ENCODE data around the gene CTIF. TPM values are rescaled to one million over a fixed set of nuclear protein-coding genes. Genes with fewer than 3 reads are reported as not detected.

CTIF gene
- total RNA-seq, 1 donor = 65.9 TPM

DNA sequence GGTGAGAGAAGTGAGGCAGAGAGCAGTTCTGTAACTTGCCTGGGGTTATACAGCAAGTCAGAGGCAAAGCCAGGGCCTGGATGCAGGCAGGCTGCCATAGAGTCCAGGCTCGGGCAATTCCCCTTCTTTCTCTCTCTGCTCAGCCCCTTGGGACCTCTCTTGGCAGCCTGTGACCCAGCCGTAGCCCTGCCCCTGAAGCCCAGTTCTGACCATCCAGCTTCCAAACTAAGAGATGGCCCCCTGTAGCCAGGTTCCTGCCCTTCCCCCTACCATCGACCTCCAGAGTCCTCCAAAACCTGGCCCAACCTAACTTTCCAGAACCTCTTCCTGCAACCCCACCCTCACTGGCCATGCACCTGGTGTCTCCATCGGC lies 201.2 kb downstream of the CTIF start:
- H4K20me1 ChIP-seq (ENCODE audit: insufficient read depth, low read length) = peaks cover 4% of the 10 kb centered on the region
- peak overlapping the region; percentile 51 for H3K27ac ChIP-seq (ENCODE audit: low read depth, low read length)
- peak; percentile 81 for DNase-seq (ENCODE audit: insufficient read length, low spot score, missing footprints)
- H3K4me1 ChIP-seq (ENCODE audit: insufficient read depth, low read length) = peaks cover 81% of the 10 kb centered on the region
- peaks cover 4% of the 10 kb centered on the region for H3K79me2 ChIP-seq (ENCODE audit: insufficient read depth, low read length)
- peak overlapping the region; percentile 21 for H3K4me2 ChIP-seq (ENCODE audit: insufficient read depth, low read length)
- H3K36me3 ChIP-seq (ENCODE audit: insufficient read depth, low read length) = no peaks in the 10 kb centered on the region
- no peaks in the 10 kb centered on the region for H3K9me3 ChIP-seq (ENCODE audit: low read depth, low read length)
- TF ChIP-seq, protein P1, sequence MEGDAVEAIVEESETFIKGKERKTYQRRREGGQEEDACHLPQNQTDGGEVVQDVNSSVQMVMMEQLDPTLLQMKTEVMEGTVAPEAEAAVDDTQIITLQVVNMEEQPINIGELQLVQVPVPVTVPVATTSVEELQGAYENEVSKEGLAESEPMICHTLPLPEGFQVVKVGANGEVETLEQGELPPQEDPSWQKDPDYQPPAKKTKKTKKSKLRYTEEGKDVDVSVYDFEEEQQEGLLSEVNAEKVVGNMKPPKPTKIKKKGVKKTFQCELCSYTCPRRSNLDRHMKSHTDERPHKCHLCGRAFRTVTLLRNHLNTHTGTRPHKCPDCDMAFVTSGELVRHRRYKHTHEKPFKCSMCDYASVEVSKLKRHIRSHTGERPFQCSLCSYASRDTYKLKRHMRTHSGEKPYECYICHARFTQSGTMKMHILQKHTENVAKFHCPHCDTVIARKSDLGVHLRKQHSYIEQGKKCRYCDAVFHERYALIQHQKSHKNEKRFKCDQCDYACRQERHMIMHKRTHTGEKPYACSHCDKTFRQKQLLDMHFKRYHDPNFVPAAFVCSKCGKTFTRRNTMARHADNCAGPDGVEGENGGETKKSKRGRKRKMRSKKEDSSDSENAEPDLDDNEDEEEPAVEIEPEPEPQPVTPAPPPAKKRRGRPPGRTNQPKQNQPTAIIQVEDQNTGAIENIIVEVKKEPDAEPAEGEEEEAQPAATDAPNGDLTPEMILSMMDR (IDR thresholded peaks at IDR 0.05; ENCODE audit: extremely low read depth, low read depth, low read length) = no peak
- no peaks in the 10 kb centered on the region for H3K27me3 ChIP-seq (ENCODE audit: insufficient read depth, low read length)
- no peak overlapping the region for H3K4me3 ChIP-seq (ENCODE audit: insufficient read depth, low read length)
- H2AFZ ChIP-seq (ENCODE audit: low read length) = no peak overlapping the region

DNA sequence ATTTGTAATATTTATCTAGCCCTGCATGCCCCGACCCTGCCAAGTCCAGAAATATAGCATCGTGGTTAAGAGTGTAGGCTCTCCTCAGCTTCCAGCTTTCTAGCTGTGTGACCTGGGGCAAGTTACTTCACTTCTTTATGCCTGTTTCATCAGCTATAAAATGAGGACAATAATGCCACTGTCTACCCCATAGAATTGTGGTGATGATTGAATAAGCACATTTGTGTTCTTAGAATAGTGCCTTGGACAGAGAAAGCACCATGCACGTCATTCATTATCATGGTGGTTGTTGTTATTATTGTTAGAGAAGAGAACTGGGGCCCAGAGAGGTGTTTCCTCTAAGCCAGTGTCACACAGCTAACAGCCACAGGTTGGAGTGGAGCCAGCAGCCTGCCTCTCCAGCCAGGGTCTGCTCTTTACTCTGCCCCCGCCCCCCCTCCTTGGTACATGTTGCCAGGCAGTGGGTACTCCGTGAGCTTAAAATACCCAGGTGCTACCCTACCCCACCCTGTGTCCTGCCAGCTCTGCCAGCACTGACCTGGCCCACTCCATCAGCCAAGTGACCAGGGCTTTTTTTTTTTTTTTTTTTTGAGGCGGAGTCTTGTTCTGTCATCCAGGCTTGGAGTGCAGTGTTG lies 202.1 kb downstream of the CTIF start:
- peaks cover 9% of the 10 kb centered on the region for H3K79me2 ChIP-seq (ENCODE audit: insufficient read depth, low read length)
- no peak overlapping the region for H2AFZ ChIP-seq (ENCODE audit: low read length)
- H3K9me3 ChIP-seq (ENCODE audit: low read depth, low read length) = no peaks in the 10 kb centered on the region
- H4K20me1 ChIP-seq (ENCODE audit: insufficient read depth, low read length) = peaks cover 3% of the 10 kb centered on the region
- no peak overlapping the region for H3K4me3 ChIP-seq (ENCODE audit: insufficient read depth, low read length)
- no peaks in the 10 kb centered on the region for H3K36me3 ChIP-seq (ENCODE audit: insufficient read depth, low read length)
- no peak overlapping the region for H3K4me2 ChIP-seq (ENCODE audit: insufficient read depth, low read length)
- no peaks in the 10 kb centered on the region for H3K27me3 ChIP-seq (ENCODE audit: insufficient read depth, low read length)
- TF ChIP-seq, protein P1 (IDR thresholded peaks at IDR 0.05; ENCODE audit: extremely low read depth, low read depth, low read length) = no peak
- peak overlapping the region; percentile 51 for H3K27ac ChIP-seq (ENCODE audit: low read depth, low read length)
- DNase-seq (ENCODE audit: insufficient read length, low spot score, missing footprints) = no peak
- H3K4me1 ChIP-seq (ENCODE audit: insufficient read depth, low read length) = peaks cover 78% of the 10 kb centered on the region

DNA sequence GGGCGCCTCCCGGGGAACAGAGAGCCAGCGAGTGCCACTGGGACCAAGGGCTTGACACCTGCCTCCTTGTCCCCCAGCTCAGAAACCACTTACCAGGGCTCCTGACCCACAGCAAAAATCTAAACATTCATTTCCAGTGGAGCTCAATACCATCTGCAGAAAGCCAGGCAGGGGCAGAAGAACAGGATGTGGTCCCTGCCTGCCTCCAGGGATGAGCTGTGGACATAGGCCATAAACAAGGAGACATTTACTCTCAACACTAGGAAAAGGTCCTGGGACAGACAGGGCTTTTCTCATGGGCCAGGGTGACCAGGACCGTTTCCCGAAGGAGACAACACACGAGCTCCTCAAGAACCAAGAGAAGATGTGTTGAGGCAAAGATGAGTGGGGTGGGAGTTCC lies 203.0 kb downstream of the CTIF start:
- Histone ChIP-seq H3K4me2 (ENCODE audit: insufficient read depth, low read length) (no peak overlapping the region), H3K4me1 (ENCODE audit: insufficient read depth, low read length) (peaks cover 69% of the 10 kb centered on the region), H4K20me1 (ENCODE audit: insufficient read depth, low read length) (no peaks in the 10 kb centered on the region), H3K9me3 (ENCODE audit: low read depth, low read length) (no peaks in the 10 kb centered on the region), H3K4me3 (ENCODE audit: insufficient read depth, low read length) (no peak overlapping the region), H3K36me3 (ENCODE audit: insufficient read depth, low read length) (no peaks in the 10 kb centered on the region), H2AFZ (ENCODE audit: low read length) (no peak overlapping the region), H3K79me2 (ENCODE audit: insufficient read depth, low read length) (peaks cover 12% of the 10 kb centered on the region), H3K27me3 (ENCODE audit: insufficient read depth, low read length) (no peaks in the 10 kb centered on the region), H3K27ac (ENCODE audit: low read depth, low read length) (peak overlapping the region; percentile 88)
- TF ChIP-seq, protein P1 (IDR thresholded peaks at IDR 0.05; ENCODE audit: extremely low read depth, low read depth, low read length) = no peak
- peak; percentile 67 for DNase-seq (ENCODE audit: insufficient read length, low spot score, missing footprints)

DNA sequence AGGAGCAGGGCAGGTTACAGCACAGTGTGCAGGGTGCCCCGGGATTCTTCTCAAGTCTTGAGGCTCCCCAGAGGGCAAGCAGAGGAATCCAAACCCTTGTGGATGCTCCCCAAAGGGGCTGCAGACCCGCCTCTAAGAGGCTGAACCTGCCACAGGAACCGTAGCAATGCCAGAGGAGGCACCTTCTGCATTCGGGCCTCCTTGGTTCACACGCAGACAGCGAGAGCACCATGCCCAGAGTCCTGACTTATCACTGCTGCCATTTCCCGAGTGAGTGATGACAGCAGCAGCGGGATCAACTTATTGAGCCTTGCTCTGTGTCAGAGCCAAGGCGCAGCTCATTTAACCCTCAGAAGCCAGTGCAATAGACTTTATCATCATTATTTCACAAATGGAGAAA lies 203.5 kb downstream of the CTIF start:
- H3K36me3 ChIP-seq (ENCODE audit: insufficient read depth, low read length) = no peaks in the 10 kb centered on the region
- peak overlapping the region; percentile 88 for H3K27ac ChIP-seq (ENCODE audit: low read depth, low read length)
- peaks cover 67% of the 10 kb centered on the region for H3K4me1 ChIP-seq (ENCODE audit: insufficient read depth, low read length)
- H3K79me2 ChIP-seq (ENCODE audit: insufficient read depth, low read length) = peaks cover 12% of the 10 kb centered on the region
- TF ChIP-seq, protein P1 (IDR thresholded peaks at IDR 0.05; ENCODE audit: extremely low read depth, low read depth, low read length) = no peak
- H4K20me1 ChIP-seq (ENCODE audit: insufficient read depth, low read length) = no peaks in the 10 kb centered on the region
- H3K4me3 ChIP-seq (ENCODE audit: insufficient read depth, low read length) = no peak overlapping the region
- no peak overlapping the region for H2AFZ ChIP-seq (ENCODE audit: low read length)
- DNase-seq (ENCODE audit: insufficient read length, low spot score, missing footprints) = peak; percentile 60
- peak overlapping the region; percentile 71 for H3K4me2 ChIP-seq (ENCODE audit: insufficient read depth, low read length)
- H3K9me3 ChIP-seq (ENCODE audit: low read depth, low read length) = no peaks in the 10 kb centered on the region
- H3K27me3 ChIP-seq (ENCODE audit: insufficient read depth, low read length) = no peaks in the 10 kb centered on the region
